ENCODE data around the gene ANKLE2.

DNA sequence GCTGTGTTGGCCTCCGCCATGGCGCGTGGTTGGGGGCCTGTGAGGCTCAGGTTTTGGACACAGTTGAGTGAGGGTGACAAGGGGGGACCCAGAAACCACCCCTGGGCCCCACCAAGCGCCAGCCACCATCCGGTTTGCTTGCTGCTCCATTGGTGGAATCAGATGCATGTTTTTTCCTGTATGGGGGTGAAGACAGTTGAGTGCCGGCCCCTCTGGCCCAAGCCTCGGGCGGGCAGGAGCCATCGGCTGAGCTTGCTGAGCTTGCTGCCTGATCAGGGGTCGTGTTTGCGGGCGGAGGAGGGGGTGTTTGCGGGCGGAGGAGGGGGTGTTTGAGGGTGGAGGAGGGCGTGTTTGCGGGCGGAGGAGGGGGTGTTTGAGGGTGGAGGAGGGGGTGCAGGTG lies 44.6 kb downstream of the ANKLE2 start:
- TF ChIP-seq RAD21 (IDR thresholded peaks at IDR 0.05; ENCODE audit: low read length) (no peak), JUND (IDR thresholded peaks at IDR 0.05) (no peak)
- TF ChIP-seq, protein P1, sequence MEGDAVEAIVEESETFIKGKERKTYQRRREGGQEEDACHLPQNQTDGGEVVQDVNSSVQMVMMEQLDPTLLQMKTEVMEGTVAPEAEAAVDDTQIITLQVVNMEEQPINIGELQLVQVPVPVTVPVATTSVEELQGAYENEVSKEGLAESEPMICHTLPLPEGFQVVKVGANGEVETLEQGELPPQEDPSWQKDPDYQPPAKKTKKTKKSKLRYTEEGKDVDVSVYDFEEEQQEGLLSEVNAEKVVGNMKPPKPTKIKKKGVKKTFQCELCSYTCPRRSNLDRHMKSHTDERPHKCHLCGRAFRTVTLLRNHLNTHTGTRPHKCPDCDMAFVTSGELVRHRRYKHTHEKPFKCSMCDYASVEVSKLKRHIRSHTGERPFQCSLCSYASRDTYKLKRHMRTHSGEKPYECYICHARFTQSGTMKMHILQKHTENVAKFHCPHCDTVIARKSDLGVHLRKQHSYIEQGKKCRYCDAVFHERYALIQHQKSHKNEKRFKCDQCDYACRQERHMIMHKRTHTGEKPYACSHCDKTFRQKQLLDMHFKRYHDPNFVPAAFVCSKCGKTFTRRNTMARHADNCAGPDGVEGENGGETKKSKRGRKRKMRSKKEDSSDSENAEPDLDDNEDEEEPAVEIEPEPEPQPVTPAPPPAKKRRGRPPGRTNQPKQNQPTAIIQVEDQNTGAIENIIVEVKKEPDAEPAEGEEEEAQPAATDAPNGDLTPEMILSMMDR (IDR thresholded peaks at IDR 0.05) = no peak

Data from SK-N-SH (cell line).